ENCODE measurements around the gene LCN15.

Gene LCN15

DNA sequence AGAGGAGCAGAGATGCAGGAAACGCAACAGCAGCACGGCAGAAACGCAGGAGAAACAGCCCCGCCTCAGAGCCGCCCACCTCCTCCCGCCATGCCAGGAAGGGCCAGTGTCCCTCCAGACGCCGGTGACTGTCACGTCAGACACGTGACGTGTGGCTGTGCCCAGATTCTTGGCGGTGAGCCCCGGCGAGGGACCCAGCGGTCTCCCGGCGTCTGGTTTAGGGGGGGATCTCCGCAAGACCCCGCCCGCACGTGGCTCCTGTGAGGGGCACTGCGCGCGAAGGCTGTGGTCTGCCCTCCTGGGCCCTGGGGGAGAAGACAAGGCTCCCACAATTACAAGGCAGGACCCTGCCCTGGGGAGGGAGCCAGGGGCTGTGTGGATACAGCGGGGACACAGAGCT, 3.9 kb downstream of the LCN15 start:
- no peak overlapping the region for H3K27ac ChIP-seq (ENCODE audit: insufficient read depth in 1 of 2, low read depth in 1 of 2, low read length in 2 of 2, poor library complexity in 1 of 2, severe bottlenecking in 2 of 2)
- H3K4me1 ChIP-seq (ENCODE audit: control extremely low read depth in 1 of 4, control insufficient read depth in 4 of 4, insufficient read depth in 4 of 4, low read length in 3 of 4): peaks cover 0 to 9% (median 5%) of the 10 kb centered on the region in 4 experiments
- 89% methylated on average over 24 of the region's 25 CpGs for WGBS (ENCODE audit: insufficient coverage)
- H3K36me3 ChIP-seq (ENCODE audit: control insufficient read depth in 4 of 4, insufficient read depth in 4 of 4, low read length in 3 of 4): no peaks in the 10 kb centered on the region
- no peak for DNase-seq
- H3K4me3 ChIP-seq (ENCODE audit: control insufficient read depth in 1 of 7, extremely low read depth in 1 of 7, insufficient read depth in 4 of 7, low read depth in 2 of 7, low read length in 6 of 7): no peak overlapping the region
- H3K27me3 ChIP-seq (replicated peaks in 2 of 5; ENCODE audit: control insufficient read depth in 4 of 5, insufficient read depth in 5 of 5, low read length in 4 of 5): no peaks in the 10 kb centered on the region
- peaks cover 0 to 9% (median 0%) of the 10 kb centered on the region in 5 experiments for H3K9me3 ChIP-seq (ENCODE audit: control extremely low read depth in 1 of 5, control insufficient read depth in 4 of 5, insufficient read depth in 2 of 5, low read depth in 1 of 5, low read length in 4 of 5)
- POLR2A ChIA-PET: no interaction called here
- CTCF ChIA-PET: interaction anchor here (0.7 to 4.7 kb wide), 9 partner anchors 9 to 31 kb away, joined by 3 to 22 read pairs (median 5); no protein-coding TSS in a partner anchor

DNA sequence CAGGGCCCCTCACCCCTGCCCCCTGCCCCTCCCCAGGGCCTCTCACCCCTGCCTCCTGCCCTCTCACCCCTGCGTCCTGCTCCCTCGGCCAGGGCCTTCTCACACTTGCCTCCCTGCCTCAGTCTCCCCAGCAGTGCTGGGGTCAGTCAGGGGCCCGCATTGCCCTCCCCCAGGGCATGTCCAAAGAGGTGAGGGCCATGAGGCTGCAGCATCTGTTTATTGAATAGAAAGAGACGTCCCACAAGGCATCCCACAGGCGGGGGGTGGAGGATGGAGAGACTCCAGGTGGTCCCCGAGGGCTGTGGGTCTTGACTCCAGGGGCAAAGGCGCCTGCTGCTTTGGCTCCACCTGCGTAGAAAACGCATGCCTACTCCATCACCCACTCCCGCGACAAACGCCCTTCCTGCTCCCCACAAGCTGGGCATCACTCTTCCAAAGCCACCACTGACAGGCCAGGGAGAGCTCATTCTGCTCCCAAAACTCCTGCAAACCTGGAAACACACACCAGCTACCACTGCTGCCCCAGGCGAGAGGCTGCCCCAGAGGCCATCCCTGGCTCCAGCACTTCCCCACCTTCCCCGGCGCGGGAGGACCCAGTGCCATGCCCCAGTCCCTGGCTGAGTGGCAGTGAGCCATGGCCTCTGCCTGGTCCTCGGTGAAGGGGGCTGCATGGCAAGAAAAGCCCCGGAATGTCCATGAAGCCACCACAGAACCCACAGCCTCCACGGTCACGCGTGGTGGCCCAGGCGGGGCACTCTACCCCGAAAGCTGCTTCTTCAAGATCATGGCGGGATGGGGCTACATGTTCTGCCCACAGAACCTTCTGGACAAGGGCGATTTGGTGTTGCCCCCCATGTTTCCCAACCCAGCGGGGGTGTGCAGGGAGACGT, 4.6 kb downstream of the LCN15 start:
- Histone ChIP-seq H3K9me3 (ENCODE audit: control extremely low read depth in 1 of 5, control insufficient read depth in 4 of 5, insufficient read depth in 2 of 5, low read depth in 1 of 5, low read length in 4 of 5) (peaks cover 0 to 10% (median 0%) of the 10 kb centered on the region in 5 experiments), H3K36me3 (ENCODE audit: control insufficient read depth in 4 of 4, insufficient read depth in 4 of 4, low read length in 3 of 4) (no peaks in the 10 kb centered on the region), H3K4me1 (ENCODE audit: control extremely low read depth in 1 of 4, control insufficient read depth in 4 of 4, insufficient read depth in 4 of 4, low read length in 3 of 4) (peaks cover 0 to 17% (median 9%) of the 10 kb centered on the region in 4 experiments), H3K27me3 (replicated peaks in 2 of 5; ENCODE audit: control insufficient read depth in 4 of 5, insufficient read depth in 5 of 5, low read length in 4 of 5) (no peaks in the 10 kb centered on the region), H3K4me3 (ENCODE audit: control insufficient read depth in 1 of 7, extremely low read depth in 1 of 7, insufficient read depth in 4 of 7, low read depth in 2 of 7, low read length in 6 of 7) (no peak overlapping the region), H3K27ac (ENCODE audit: insufficient read depth in 1 of 2, low read depth in 1 of 2, low read length in 2 of 2, poor library complexity in 1 of 2, severe bottlenecking in 2 of 2) (no peak overlapping the region)
- POLR2A ChIA-PET: interaction anchor here (0.6 kb wide), 2 partner anchors 12 to 40 kb away, joined by 5 to 13 read pairs; no protein-coding TSS in a partner anchor
- no peak for DNase-seq
- 97% methylated on average over 24 of the region's 27 CpGs for WGBS (ENCODE audit: insufficient coverage)
- CTCF ChIA-PET: interaction anchor here (0.7 to 4.7 kb wide), 7 partner anchors 10 to 31 kb away, joined by 3 to 22 read pairs (median 6); no protein-coding TSS in a partner anchor

DNA sequence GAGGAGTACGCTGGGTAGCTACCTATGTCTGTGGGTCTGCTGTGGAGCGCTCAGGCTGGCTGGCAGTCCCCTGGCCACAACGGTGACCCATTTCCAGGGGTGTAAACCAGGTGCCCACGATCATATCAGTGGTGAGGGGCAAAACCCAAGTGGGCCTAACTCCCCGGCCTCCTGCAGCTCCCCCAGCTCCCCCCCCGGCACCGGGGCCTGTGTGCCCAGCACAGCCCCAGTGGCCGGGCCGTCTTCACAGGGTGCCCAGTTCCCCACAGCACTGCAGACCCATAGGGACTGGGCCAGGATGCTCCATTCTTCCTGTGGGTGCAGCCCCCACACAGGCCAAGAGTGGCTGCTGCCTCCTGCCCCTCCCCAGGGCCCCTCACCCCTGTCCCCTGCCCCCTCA, 5.3 kb downstream of the LCN15 start:
- Histone ChIP-seq H3K27ac (ENCODE audit: insufficient read depth in 1 of 2, low read depth in 1 of 2, low read length in 2 of 2, poor library complexity in 1 of 2, severe bottlenecking in 2 of 2) (no peak overlapping the region), H3K4me3 (ENCODE audit: control insufficient read depth in 1 of 7, extremely low read depth in 1 of 7, insufficient read depth in 4 of 7, low read depth in 2 of 7, low read length in 6 of 7) (no peak overlapping the region), H3K4me1 (ENCODE audit: control extremely low read depth in 1 of 4, control insufficient read depth in 4 of 4, insufficient read depth in 4 of 4, low read length in 3 of 4) (peaks cover 0 to 23% (median 13%) of the 10 kb centered on the region in 4 experiments), H3K27me3 (replicated peaks in 2 of 5; ENCODE audit: control insufficient read depth in 4 of 5, insufficient read depth in 5 of 5, low read length in 4 of 5) (no peaks in the 10 kb centered on the region), H3K9me3 (ENCODE audit: control extremely low read depth in 1 of 5, control insufficient read depth in 4 of 5, insufficient read depth in 2 of 5, low read depth in 1 of 5, low read length in 4 of 5) (peaks cover 0 to 10% (median 0%) of the 10 kb centered on the region in 5 experiments), H3K36me3 (ENCODE audit: control insufficient read depth in 4 of 4, insufficient read depth in 4 of 4, low read length in 3 of 4) (no peaks in the 10 kb centered on the region)
- DNase-seq: no peak
- ChIA-PET POLR2A (no interaction called here), CTCF (interaction anchor here (1.3 to 4.7 kb wide), 6 partner anchors 8 to 32 kb away, joined by 3 to 22 read pairs (median 8); no protein-coding TSS in a partner anchor)
- 86% methylated on average over 8 of the region's 9 CpGs for WGBS (ENCODE audit: insufficient coverage)

DNA sequence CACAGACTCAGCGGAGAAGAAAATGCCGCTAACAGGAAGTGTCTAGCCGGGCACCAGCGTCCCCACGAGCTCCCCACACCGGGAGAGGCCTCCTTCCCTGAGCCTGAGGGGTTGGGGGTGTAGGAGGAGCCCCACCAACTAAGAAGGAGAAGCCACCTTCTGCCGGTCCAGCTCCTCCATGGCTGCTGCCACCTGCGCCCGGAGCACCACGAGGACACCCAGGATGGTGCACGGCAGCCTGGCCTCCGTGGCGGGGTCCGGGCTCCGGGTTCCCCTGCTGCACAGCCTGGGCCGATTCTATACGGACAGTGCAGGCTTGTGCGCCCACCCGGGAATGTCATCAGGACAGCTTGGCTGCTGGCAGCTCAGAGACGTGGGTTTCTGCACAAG, 6.6 kb downstream of the LCN15 start:
- H3K9me3 ChIP-seq (ENCODE audit: control extremely low read depth in 1 of 5, control insufficient read depth in 4 of 5, insufficient read depth in 2 of 5, low read depth in 1 of 5, low read length in 4 of 5): peaks cover 0 to 15% (median 0%) of the 10 kb centered on the region in 5 experiments
- DNase-seq: no peak
- CTCF ChIA-PET: interaction anchor here (0.7 to 4.7 kb wide), 8 partner anchors 8 to 128 kb away, joined by 3 to 22 read pairs (median 4); no protein-coding TSS in a partner anchor
- H3K4me3 ChIP-seq (ENCODE audit: control insufficient read depth in 1 of 7, extremely low read depth in 1 of 7, insufficient read depth in 4 of 7, low read depth in 2 of 7, low read length in 6 of 7): no peak overlapping the region
- 91% methylated on average over 20 of the region's 20 CpGs for WGBS (ENCODE audit: insufficient coverage)
- peaks cover 0 to 17% (median 8%) of the 10 kb centered on the region in 4 experiments for H3K4me1 ChIP-seq (ENCODE audit: control extremely low read depth in 1 of 4, control insufficient read depth in 4 of 4, insufficient read depth in 4 of 4, low read length in 3 of 4)
- POLR2A ChIA-PET: no interaction called here
- H3K27ac ChIP-seq (ENCODE audit: insufficient read depth in 1 of 2, low read depth in 1 of 2, low read length in 2 of 2, poor library complexity in 1 of 2, severe bottlenecking in 2 of 2): no peak overlapping the region
- no peaks in the 10 kb centered on the region for H3K27me3 ChIP-seq (replicated peaks in 2 of 5; ENCODE audit: control insufficient read depth in 4 of 5, insufficient read depth in 5 of 5, low read length in 4 of 5)
- H3K36me3 ChIP-seq (ENCODE audit: control insufficient read depth in 4 of 4, insufficient read depth in 4 of 4, low read length in 3 of 4): no peaks in the 10 kb centered on the region

- POLR2A ChIA-PET: no interaction called here
- CTCF ChIA-PET: interaction anchor here (0.7 to 1.9 kb wide), 7 partner anchors 10 to 128 kb away, joined by 3 to 12 read pairs (median 4); no protein-coding TSS in a partner anchor
- H3K36me3 ChIP-seq (ENCODE audit: control insufficient read depth in 4 of 4, insufficient read depth in 4 of 4, low read length in 3 of 4): no peaks in the 10 kb centered on the region
- H3K27ac ChIP-seq (ENCODE audit: insufficient read depth in 1 of 2, low read depth in 1 of 2, low read length in 2 of 2, poor library complexity in 1 of 2, severe bottlenecking in 2 of 2): no peak overlapping the region
- H3K27me3 ChIP-seq (replicated peaks in 2 of 5; ENCODE audit: control insufficient read depth in 4 of 5, insufficient read depth in 5 of 5, low read length in 4 of 5): no peaks in the 10 kb centered on the region
- 93% methylated on average over 19 of the region's 20 CpGs for WGBS (ENCODE audit: insufficient coverage)
- peaks cover 0 to 17% (median 8%) of the 10 kb centered on the region in 4 experiments for H3K4me1 ChIP-seq (ENCODE audit: control extremely low read depth in 1 of 4, control insufficient read depth in 4 of 4, insufficient read depth in 4 of 4, low read length in 3 of 4)
- no peak overlapping the region for H3K4me3 ChIP-seq (ENCODE audit: control insufficient read depth in 1 of 7, extremely low read depth in 1 of 7, insufficient read depth in 4 of 7, low read depth in 2 of 7, low read length in 6 of 7)
- no peak for DNase-seq
- H3K9me3 ChIP-seq (ENCODE audit: control extremely low read depth in 1 of 5, control insufficient read depth in 4 of 5, insufficient read depth in 2 of 5, low read depth in 1 of 5, low read length in 4 of 5): peaks cover 0 to 15% (median 1%) of the 10 kb centered on the region in 5 experiments
These were observed 7.0 kb downstream of the LCN15 start for GRCh38 chr9:136757328-136757727.

- DNase-seq: no peak
- Histone ChIP-seq H3K9me3 (ENCODE audit: control extremely low read depth in 1 of 5, control insufficient read depth in 4 of 5, insufficient read depth in 2 of 5, low read depth in 1 of 5, low read length in 4 of 5) (peaks cover 0 to 17% (median 2%) of the 10 kb centered on the region in 5 experiments), H3K36me3 (ENCODE audit: control insufficient read depth in 4 of 4, insufficient read depth in 4 of 4, low read length in 3 of 4) (no peaks in the 10 kb centered on the region), H3K27me3 (replicated peaks in 2 of 5; ENCODE audit: control insufficient read depth in 4 of 5, insufficient read depth in 5 of 5, low read length in 4 of 5) (no peaks in the 10 kb centered on the region), H3K4me1 (ENCODE audit: control extremely low read depth in 1 of 4, control insufficient read depth in 4 of 4, insufficient read depth in 4 of 4, low read length in 3 of 4) (peaks cover 0 to 17% (median 8%) of the 10 kb centered on the region in 4 experiments), H3K27ac (ENCODE audit: insufficient read depth in 1 of 2, low read depth in 1 of 2, low read length in 2 of 2, poor library complexity in 1 of 2, severe bottlenecking in 2 of 2) (no peak overlapping the region), H3K4me3 (ENCODE audit: control insufficient read depth in 1 of 7, extremely low read depth in 1 of 7, insufficient read depth in 4 of 7, low read depth in 2 of 7, low read length in 6 of 7) (no peak overlapping the region)
- ChIA-PET POLR2A (no interaction called here), CTCF (interaction anchor here (0.9 to 3.2 kb wide), 7 partner anchors 11 to 127 kb away, joined by 3 to 11 read pairs (median 4); no protein-coding TSS in a partner anchor)
- WGBS (ENCODE audit: insufficient coverage): 95% methylated on average over 18 of the region's 18 CpGs
These were observed 7.5 kb downstream of the LCN15 start for GRCh38 chr9:136756836-136757235.

DNA sequence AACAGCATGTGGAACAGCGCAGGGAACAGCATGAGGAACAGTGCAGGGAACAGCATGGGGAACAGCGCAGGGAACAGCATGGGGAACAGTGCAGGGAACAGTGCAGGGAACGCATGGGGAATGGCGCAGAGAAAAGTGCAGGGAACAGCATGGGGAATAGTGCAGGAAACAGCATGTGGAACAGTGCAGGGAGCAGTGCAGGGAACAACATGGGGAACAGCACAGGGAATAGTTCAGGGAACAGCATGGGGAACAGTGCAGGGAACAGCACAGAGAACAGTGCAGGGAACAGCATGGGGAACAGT, 8.2 kb downstream of the LCN15 start:
- ChIA-PET CTCF (interaction anchor here (0.9 to 3.2 kb wide), 3 partner anchors 10 to 27 kb away, joined by 3 to 11 read pairs (median 4); no protein-coding TSS in a partner anchor), POLR2A (no interaction called here)
- Histone ChIP-seq H3K9me3 (ENCODE audit: control extremely low read depth in 1 of 5, control insufficient read depth in 4 of 5, insufficient read depth in 2 of 5, low read depth in 1 of 5, low read length in 4 of 5) (peaks cover 1 to 25% (median 3%) of the 10 kb centered on the region in 5 experiments), H3K4me3 (ENCODE audit: control insufficient read depth in 1 of 7, extremely low read depth in 1 of 7, insufficient read depth in 4 of 7, low read depth in 2 of 7, low read length in 6 of 7) (no peak overlapping the region), H3K27me3 (replicated peaks in 2 of 5; ENCODE audit: control insufficient read depth in 4 of 5, insufficient read depth in 5 of 5, low read length in 4 of 5) (no peaks in the 10 kb centered on the region), H3K27ac (ENCODE audit: insufficient read depth in 1 of 2, low read depth in 1 of 2, low read length in 2 of 2, poor library complexity in 1 of 2, severe bottlenecking in 2 of 2) (no peak overlapping the region), H3K36me3 (ENCODE audit: control insufficient read depth in 4 of 4, insufficient read depth in 4 of 4, low read length in 3 of 4) (no peaks in the 10 kb centered on the region), H3K4me1 (ENCODE audit: control extremely low read depth in 1 of 4, control insufficient read depth in 4 of 4, insufficient read depth in 4 of 4, low read length in 3 of 4) (peaks cover 0 to 17% (median 8%) of the 10 kb centered on the region in 4 experiments)
- no peak for DNase-seq
- 100% methylated on average over 4 of the region's 4 CpGs for WGBS (ENCODE audit: insufficient coverage)

Measured in common myeloid progenitor, CD34-positive (primary cell).